Measurements from ENCODE around the gene ZSCAN31.

GRCh38 chr6:28353356-28353755 is 17.4 kb upstream of the ZSCAN31 start:
- no peak for TF ChIP-seq CHD2 (IDR thresholded peaks at IDR 0.05; ENCODE audit: low read length, partially characterized antibody)
- TF ChIP-seq CTCF (IDR thresholded peaks at IDR 0.05): no peak
